ENCODE measurements around the gene DPEP3.

The DPEP3 gene

DNA sequence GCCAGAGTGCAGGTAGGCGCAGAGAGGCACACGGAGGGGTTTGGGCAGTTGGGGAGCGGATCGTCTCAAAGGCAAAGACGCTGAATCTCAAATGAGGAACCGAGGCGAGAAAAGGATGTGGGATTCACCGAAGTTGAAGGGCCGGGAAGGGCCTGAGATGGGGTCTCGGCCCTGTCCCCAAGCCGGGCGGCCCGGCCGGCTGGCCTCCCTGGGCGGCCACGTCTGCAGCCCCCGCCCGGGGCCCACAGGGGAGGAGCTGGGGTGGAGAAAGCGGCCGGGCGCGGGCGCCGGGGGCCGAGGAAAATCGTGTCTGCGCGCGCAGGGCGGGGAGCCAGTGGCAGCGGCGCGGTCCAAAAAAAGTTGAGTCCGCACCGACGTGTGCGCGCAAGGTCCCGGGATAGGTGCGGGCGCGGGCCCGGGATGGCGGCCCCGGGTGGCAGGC, 12.3 kb downstream of the DPEP3 start:
- TF ChIP-seq FOXP2 (optimal IDR thresholded peaks at IDR 0.05; ENCODE audit: borderline replicate concordance, extremely low read depth, extremely low read length, insufficient read depth): no peak
- no peak for TF ChIP-seq POLR2AphosphoS5 (IDR thresholded peaks at IDR 0.05; ENCODE audit: low read depth, low read length)
- no peak for TF ChIP-seq TAF1 (IDR thresholded peaks at IDR 0.05; ENCODE audit: borderline replicate concordance, insufficient read depth, low read length)
- TF ChIP-seq, protein P1, sequence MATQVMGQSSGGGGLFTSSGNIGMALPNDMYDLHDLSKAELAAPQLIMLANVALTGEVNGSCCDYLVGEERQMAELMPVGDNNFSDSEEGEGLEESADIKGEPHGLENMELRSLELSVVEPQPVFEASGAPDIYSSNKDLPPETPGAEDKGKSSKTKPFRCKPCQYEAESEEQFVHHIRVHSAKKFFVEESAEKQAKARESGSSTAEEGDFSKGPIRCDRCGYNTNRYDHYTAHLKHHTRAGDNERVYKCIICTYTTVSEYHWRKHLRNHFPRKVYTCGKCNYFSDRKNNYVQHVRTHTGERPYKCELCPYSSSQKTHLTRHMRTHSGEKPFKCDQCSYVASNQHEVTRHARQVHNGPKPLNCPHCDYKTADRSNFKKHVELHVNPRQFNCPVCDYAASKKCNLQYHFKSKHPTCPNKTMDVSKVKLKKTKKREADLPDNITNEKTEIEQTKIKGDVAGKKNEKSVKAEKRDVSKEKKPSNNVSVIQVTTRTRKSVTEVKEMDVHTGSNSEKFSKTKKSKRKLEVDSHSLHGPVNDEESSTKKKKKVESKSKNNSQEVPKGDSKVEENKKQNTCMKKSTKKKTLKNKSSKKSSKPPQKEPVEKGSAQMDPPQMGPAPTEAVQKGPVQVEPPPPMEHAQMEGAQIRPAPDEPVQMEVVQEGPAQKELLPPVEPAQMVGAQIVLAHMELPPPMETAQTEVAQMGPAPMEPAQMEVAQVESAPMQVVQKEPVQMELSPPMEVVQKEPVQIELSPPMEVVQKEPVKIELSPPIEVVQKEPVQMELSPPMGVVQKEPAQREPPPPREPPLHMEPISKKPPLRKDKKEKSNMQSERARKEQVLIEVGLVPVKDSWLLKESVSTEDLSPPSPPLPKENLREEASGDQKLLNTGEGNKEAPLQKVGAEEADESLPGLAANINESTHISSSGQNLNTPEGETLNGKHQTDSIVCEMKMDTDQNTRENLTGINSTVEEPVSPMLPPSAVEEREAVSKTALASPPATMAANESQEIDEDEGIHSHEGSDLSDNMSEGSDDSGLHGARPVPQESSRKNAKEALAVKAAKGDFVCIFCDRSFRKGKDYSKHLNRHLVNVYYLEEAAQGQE (IDR thresholded peaks at IDR 0.05; ENCODE audit: insufficient read depth in 1 of 2, low read depth in 2 of 2, low read length in 2 of 2): no peak
- no peak for TF ChIP-seq SIN3A (IDR thresholded peaks at IDR 0.05; ENCODE audit: borderline replicate concordance, insufficient read depth, low read length)

DNA sequence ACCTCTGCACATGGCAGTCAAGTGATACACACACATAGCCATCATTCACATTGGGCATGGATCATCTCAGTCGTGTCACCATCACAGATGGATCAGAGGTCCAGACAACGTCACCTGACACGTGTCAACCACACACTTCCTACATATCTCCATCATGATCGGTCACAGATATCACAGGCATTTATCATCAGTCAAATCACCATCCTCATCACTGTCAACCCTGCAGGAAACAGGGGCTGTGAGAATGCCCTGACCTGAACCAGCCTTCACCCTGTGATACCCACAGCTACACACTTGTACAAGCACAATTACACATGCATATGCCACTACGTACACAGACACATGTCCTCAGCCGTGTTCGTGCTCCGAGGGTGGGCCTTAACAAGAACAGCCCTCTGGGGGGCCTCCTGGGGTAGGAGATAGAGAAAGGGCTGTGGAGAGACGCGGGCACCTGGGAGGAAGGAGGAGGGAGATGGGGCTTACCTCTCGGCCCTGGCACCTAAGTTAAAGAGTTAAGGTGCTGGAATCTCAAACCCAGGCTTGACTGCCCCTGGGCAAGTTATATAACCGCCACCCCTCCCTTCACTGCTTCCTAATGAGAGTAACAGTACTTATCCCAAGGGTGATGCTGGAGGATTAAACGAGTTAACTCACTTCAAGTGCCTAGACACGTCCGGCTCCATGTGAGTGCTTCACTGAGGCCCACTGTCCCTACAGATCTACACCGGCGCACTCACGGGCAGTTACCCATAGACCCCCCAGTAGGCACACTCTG, 12.9 kb downstream of the DPEP3 start:
- TF ChIP-seq POLR2AphosphoS5 (IDR thresholded peaks at IDR 0.05; ENCODE audit: low read depth, low read length): no peak
- no peak for TF ChIP-seq TAF1 (IDR thresholded peaks at IDR 0.05; ENCODE audit: borderline replicate concordance, insufficient read depth, low read length)
- TF ChIP-seq FOXP2 (optimal IDR thresholded peaks at IDR 0.05; ENCODE audit: borderline replicate concordance, extremely low read depth, extremely low read length, insufficient read depth): no peak
- no peak for TF ChIP-seq SIN3A (IDR thresholded peaks at IDR 0.05; ENCODE audit: borderline replicate concordance, insufficient read depth, low read length)
- TF ChIP-seq, protein P1 (IDR thresholded peaks at IDR 0.05; ENCODE audit: insufficient read depth in 1 of 2, low read depth in 2 of 2, low read length in 2 of 2): no peak

DNA sequence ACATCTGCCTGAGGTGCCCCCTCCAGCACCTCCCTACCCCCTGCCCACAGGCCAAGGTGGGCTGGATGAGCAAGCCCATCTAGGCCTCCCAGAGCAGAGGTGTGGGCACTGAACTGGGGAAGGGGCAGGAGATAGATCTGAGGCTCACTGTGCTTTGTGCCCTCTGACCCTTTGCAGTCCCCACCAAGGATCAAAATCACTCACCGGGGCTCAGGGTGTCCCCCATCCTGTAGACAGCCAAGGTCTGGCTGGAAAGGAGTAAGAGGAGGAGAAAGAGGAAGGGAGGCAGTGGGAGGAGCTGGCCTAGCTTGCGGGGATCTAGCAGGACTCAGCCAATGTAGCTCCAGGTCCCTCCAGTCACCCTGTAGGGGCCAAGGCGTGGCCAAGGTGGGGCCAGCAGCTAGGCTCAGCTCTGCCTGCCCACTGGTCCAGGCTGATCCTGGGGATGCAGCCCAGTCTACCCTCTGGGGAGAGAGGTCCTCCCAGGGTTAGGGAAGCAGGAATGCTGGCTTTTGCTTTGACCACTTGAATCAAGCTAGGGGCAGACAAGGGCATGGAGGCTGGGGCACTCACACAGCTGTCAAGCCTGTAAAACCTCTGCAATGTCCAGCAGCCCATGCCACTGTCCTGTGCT, 13.6 kb downstream of the DPEP3 start:
- TF ChIP-seq SIN3A (IDR thresholded peaks at IDR 0.05; ENCODE audit: borderline replicate concordance, insufficient read depth, low read length): no peak
- TF ChIP-seq, protein P1 (IDR thresholded peaks at IDR 0.05; ENCODE audit: insufficient read depth in 1 of 2, low read depth in 2 of 2, low read length in 2 of 2): no peak
- TF ChIP-seq TAF1 (IDR thresholded peaks at IDR 0.05; ENCODE audit: borderline replicate concordance, insufficient read depth, low read length): no peak
- no peak for TF ChIP-seq FOXP2 (optimal IDR thresholded peaks at IDR 0.05; ENCODE audit: borderline replicate concordance, extremely low read depth, extremely low read length, insufficient read depth)
- TF ChIP-seq POLR2AphosphoS5 (IDR thresholded peaks at IDR 0.05; ENCODE audit: low read depth, low read length): no peak

DNA sequence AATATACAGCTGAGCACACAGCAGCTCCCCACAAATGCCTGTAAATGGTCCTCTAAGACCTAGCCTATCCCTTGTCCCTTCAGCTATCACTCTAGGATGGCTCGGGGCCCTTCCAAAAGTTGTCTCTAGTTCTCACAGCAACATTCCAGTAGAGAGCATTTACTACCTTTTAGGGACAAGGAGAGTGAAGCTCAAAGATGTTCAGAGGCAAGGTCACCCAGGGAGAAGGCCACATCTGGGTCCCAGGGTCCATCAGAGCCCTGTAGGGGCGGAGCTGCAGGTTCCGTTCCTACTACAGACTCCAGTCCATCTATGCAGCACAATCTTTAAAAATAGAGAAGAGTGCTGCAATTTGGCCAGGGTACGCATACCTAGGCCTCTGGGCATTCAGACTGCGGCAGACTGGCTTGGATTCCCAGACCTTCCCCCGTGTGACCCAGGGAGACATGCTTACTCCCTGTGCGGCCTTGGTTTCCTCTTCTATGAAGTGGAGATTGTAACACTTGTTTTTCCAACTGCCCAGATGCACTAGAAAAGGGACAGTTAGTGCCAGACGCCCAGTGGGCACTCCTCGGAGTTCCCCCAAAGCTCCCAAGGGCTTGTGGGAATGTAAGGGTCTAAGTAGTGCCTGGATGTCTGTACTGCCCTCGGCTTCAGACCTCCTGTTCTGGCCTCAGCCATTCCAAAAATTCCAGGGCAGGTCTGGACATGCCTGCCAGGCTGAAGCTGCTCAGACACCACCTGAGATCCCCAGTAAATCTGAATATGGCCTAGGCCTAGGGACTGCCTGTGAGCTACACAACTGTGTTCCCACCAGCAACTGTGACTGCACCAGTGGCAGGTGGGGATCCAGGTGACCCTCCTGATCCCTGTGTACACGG, 14.4 kb downstream of the DPEP3 start:
- TF ChIP-seq SIN3A (IDR thresholded peaks at IDR 0.05; ENCODE audit: borderline replicate concordance, insufficient read depth, low read length) (no peak), POLR2AphosphoS5 (IDR thresholded peaks at IDR 0.05; ENCODE audit: low read depth, low read length) (no peak), FOXP2 (optimal IDR thresholded peaks at IDR 0.05; ENCODE audit: borderline replicate concordance, extremely low read depth, extremely low read length, insufficient read depth) (no peak), TAF1 (IDR thresholded peaks at IDR 0.05; ENCODE audit: borderline replicate concordance, insufficient read depth, low read length) (no peak)
- TF ChIP-seq, protein P1 (IDR thresholded peaks at IDR 0.05; ENCODE audit: insufficient read depth in 1 of 2, low read depth in 2 of 2, low read length in 2 of 2): no peak
